ENCODE data around the gene ZNF581.

Gene ZNF581, protein sequence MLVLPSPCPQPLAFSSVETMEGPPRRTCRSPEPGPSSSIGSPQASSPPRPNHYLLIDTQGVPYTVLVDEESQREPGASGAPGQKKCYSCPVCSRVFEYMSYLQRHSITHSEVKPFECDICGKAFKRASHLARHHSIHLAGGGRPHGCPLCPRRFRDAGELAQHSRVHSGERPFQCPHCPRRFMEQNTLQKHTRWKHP

GRCh38 chr19:55643003-55643886 is at the start of gene ZNF581:
ZNF581 (plus strand) TSS chr19:55643649; CDS start chr19:55644572, 923 bp downstream.
- peak; percentile 75 for DNase-seq (ENCODE audit: low spot score)

DNA sequence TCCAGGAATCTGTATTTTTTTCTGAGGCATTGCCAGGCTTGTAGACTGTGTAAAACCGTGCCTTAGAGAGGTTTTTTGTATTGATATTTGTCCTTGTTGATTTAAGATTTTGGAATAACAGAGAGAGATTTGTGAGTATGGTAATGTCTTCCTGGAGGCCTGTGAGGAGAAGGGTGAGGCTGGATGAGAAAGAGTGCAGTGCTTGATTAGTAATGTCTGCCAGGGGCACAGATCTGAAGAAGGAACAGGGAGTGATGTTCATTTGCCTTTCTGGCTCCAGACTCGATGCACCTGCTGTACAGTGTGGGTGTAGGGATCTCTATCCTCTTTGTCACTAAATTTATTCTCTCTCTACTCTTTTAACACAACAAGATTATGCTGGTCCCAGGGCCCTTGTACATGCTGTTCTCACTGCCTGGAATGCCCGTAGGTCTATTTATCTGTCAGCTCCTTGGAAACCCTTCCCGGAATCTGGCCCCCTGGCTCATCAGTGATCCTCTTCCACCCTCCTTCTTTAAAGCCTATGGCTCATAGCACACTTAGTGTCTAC is 48.4 kb upstream of the ZNF581 start:
- no peak for DNase-seq (ENCODE audit: low spot score)

GRCh38 chr19:55596304-55596703 is 47.1 kb upstream of the ZNF581 start:
- DNase-seq (ENCODE audit: low spot score): no peak

GRCh38 chr19:55597501-55597921 is 45.9 kb upstream of the ZNF581 start:
- no peak for DNase-seq (ENCODE audit: low spot score)

GRCh38 chr19:55598034-55598433 is 45.4 kb upstream of the ZNF581 start:
- DNase-seq (ENCODE audit: low spot score): peak; percentile 19

DNA sequence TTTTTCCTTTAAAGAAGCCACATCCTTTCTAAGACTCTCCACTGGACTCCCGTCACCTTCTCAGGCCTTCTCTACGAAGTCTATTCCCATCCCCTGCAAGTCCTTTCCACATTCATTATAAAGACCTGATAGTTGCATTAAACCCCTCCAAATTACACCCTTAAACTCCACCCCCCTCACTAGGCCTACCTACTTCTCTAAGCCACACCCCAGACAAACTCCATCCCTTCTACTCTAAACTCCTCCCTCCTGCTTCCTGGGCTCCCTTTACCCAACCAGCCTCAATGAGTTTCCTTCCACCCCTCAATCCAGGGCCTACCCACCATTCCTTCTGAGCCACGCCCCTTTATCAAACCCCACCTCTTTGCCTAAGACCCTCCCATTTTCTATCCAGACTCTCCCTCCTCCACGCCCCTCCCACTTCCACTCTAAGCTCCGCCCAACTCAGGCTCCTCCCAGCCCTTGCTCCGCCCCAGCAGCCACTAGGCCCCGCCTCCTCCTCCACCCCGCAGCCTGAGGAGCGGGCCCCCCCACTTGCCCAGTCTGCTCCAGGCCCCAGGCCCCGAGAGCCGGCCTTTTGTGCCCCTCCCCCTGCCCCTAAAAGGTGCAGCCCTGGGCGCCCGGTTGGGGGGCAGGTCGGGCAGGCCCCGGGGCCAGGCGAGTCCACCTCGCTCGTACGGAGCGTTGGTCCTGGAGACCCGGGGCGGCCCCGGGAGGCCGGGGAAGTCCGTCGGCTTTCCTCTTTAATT is 44.6 kb upstream of the ZNF581 start:
- peak; percentile 76 for DNase-seq (ENCODE audit: low spot score)

GRCh38 chr19:55599468-55599841 is 44.0 kb upstream of the ZNF581 start, which contains the start of gene FIZ1:
FIZ1 (minus strand) TSS chr19:55599517; CDS start chr19:55597865, 1,652 bp downstream.
- DNase-seq (ENCODE audit: low spot score): peak; percentile 68

GRCh38 chr19:55599842-55600661 is 43.4 kb upstream of the ZNF581 start, which contains the start of gene ZNF524:
ZNF524 (plus strand) TSS chr19:55600288; CDS start chr19:55602113, 1,825 bp downstream.
- peak; percentile 71 for DNase-seq (ENCODE audit: low spot score)

- DNase-seq (ENCODE audit: low spot score): no peak
Measured at GRCh38 chr19:55600662-55601028, 42.8 kb upstream of the ZNF581 start.

DNA sequence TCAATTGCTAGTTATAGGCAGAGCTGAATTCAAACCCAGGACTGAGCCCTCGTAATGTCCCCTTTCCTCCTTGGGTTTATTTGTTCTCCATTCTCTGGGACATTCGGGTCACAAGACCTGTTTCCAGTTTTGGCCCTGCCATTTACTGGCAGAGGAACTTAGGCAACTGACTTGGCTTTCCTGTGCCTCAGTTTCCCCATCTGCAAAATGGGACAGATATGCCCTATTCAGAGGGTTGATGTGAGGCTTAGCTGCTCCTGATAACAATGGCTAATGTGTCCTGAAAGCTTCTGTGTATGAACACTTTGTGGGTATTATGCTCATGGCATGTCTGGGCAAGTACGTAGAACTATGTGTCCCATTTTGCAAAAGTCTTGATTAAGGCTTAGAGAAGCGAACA is 42.4 kb upstream of the ZNF581 start:
- no peak for DNase-seq (ENCODE audit: low spot score)

GRCh38 chr19:55602104-55603001 is 41.1 kb upstream of the ZNF581 start:
- no peak for DNase-seq (ENCODE audit: low spot score)

- no peak for DNase-seq (ENCODE audit: low spot score)
Measured at GRCh38 chr19:55603115-55603514, 40.3 kb upstream of the ZNF581 start.

GRCh38 chr19:55603581-55604292 is 39.7 kb upstream of the ZNF581 start:
- no peak for DNase-seq (ENCODE audit: low spot score)

- DNase-seq (ENCODE audit: low spot score): peak; percentile 87
Measured at GRCh38 chr19:55605207-55605636, 38.2 kb upstream of the ZNF581 start.

GRCh38 chr19:55605637-55606470 is 37.6 kb upstream of the ZNF581 start, which contains the start of gene ZNF865:
ZNF865 (plus strand) TSS chr19:55605647; CDS start chr19:55613619, 7,972 bp downstream.
- peak; percentile 81 for DNase-seq (ENCODE audit: low spot score)

DNA sequence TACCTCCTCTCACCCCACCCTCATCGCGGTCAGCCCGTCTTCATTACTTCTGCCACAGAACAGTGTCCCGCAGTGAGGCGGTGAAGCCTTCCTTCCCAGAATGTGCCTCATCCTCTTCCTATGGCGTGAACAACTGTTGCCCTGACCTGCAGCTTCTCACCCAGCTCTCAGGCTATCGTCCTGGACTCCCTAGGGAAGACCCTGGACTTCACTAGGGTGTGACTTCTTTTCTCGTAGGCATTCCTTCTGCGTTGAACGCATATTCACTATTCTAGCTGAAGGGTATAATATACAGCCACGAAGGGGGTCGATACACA is 37.0 kb upstream of the ZNF581 start:
- no peak for DNase-seq (ENCODE audit: low spot score)

DNA sequence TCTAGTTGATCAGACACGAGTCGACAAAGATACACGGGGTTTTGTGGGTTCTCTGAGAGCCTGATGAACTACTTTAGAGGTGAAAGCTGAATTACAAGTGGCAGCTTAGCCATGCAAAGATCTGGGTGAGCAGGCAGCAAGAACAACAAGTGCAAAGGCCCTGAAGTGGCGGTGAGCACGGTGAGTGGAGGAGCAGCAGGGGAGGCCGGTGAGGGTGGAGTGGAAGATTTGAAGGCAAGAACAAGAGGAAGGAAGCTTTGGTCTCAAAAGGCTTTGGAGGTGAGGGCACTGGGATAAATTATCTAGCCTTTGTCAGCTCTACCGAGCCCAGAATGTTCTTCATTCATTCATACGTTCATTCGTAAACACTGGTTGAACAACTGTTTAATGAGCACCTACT is 36.6 kb upstream of the ZNF581 start:
- no peak for DNase-seq (ENCODE audit: low spot score)

GRCh38 chr19:55609326-55609725 is 34.1 kb upstream of the ZNF581 start:
- no peak for DNase-seq (ENCODE audit: low spot score)

All from iPS-NIHi11 (cell line).